H1 (cell line): ENCODE data around the gene GRM7. TPM values are rescaled to one million over a fixed set of nuclear protein-coding genes. Genes with fewer than 3 reads are reported as not detected.

ENCODE experiments used
- BCL11A ChIP-seq, 2 experiments: IDR thresholded peaks; one replicate each; pipeline ENCODE4 v1.6.1; 2011; ENCODE audit warnings: low read depth in 2 of 2, low read length in 2 of 2, mild to moderate bottlenecking in 2 of 2
- GTF2F1 ChIP-seq: IDR thresholded peaks from 2 replicates; pipeline ENCODE4 v1.6.1; 2012; ENCODE audit warnings: low read depth, low read length, improper control_type of control experiment, borderline replicate concordance
- KDM5A ChIP-seq: fragments of 200-600 bp; IDR thresholded peaks from 2 replicates; pipeline ENCODE4 v1.7.1; 2012; ENCODE audit warnings: mild to moderate bottlenecking, low read length, inconsistent platforms, mixed read lengths
- NRF1 ChIP-seq: IDR thresholded peaks from 2 replicates; pipeline ENCODE4 v1.6.1; 2011; ENCODE audit warnings: mild to moderate bottlenecking, low read depth, low read length, improper control_type of control experiment
- POU5F1 ChIP-seq: IDR thresholded peaks from 2 replicates; pipeline ENCODE4 v1.6.1; 2011; ENCODE audit warnings: low read depth, mild to moderate bottlenecking, low read length, moderate library complexity
- RAD21 ChIP-seq, 2 experiments: IDR thresholded peaks in 1 of 2; conservative IDR thresholded peaks in 1 of 2; 2 replicates each; pipeline ENCODE4 v1.6.1; 2011; ENCODE audit warnings: low read depth in 2 of 2, low read length in 2 of 2, improper control_type of control experiment in 1 of 2, inconsistent platforms in 1 of 2, mild to moderate bottlenecking in 1 of 2, moderate library complexity in 1 of 2
- TAF1 ChIP-seq: IDR thresholded peaks from 2 replicates; pipeline ENCODE4 v1.6.1; 2011; ENCODE audit warnings: mild to moderate bottlenecking, low read depth, low read length
- TAF7 ChIP-seq: optimal IDR thresholded peaks from 2 replicates; pipeline ENCODE3; 2011; ENCODE audit warnings: low read depth, mild to moderate bottlenecking, inconsistent platforms, low read length, moderate library complexity, borderline replicate concordance
- USF2 ChIP-seq: IDR thresholded peaks from 2 replicates; pipeline ENCODE4 v1.6.1; 2011; ENCODE audit warnings: low read length, improper control_type of control experiment
- polyA plus RNA-seq, 7 experiments: library from polyadenylated mRNA; depleted of rRNA in 3 of 7; stranded (reverse) in 5 of 7; unstranded in 2 of 7; fragments of >200 nt in 5 of 7; fragments of 200-250 nt in 2 of 7; gene quantifications; 1 replicate in 5 of 7; 2 replicates in 1 of 7; 4 replicates in 1 of 7; pipeline versions ENCODE4 v1.2.1 to v1.2.3, GENCODE V29; 2011 to 2013; ENCODE audit warnings: missing spikeins in 2 of 7, mixed read lengths in 2 of 7
- total RNA-seq: library from RNA; stranded (reverse); fragmentation: NEBNext Ultra II Directional; extraction: Animal tissue kit (Norgen Biotek cat#: 25700); gene quantifications from 2 replicates; pipeline ENCODE4 v1.2.1, GENCODE V29; 2021
- TF ChIP-seq, protein P1 (sequence below): fragments of 300-600 bp; sonication (generic); IDR thresholded peaks from 2 replicates; pipeline ENCODE4 v1.7.1; 2012; ENCODE audit warnings: low read length, moderate library complexity, mild to moderate bottlenecking, inconsistent platforms; ENCODE audit not compliant: insufficient replicate concordance

GRM7 gene
- total and polyA plus RNA-seq, 2 of the 8 experiments (the other 6 are each of a cell fraction or from before 2014, with no cell fraction given), result 0.17 to 0.24 TPM

- TF ChIP-seq, protein P1, sequence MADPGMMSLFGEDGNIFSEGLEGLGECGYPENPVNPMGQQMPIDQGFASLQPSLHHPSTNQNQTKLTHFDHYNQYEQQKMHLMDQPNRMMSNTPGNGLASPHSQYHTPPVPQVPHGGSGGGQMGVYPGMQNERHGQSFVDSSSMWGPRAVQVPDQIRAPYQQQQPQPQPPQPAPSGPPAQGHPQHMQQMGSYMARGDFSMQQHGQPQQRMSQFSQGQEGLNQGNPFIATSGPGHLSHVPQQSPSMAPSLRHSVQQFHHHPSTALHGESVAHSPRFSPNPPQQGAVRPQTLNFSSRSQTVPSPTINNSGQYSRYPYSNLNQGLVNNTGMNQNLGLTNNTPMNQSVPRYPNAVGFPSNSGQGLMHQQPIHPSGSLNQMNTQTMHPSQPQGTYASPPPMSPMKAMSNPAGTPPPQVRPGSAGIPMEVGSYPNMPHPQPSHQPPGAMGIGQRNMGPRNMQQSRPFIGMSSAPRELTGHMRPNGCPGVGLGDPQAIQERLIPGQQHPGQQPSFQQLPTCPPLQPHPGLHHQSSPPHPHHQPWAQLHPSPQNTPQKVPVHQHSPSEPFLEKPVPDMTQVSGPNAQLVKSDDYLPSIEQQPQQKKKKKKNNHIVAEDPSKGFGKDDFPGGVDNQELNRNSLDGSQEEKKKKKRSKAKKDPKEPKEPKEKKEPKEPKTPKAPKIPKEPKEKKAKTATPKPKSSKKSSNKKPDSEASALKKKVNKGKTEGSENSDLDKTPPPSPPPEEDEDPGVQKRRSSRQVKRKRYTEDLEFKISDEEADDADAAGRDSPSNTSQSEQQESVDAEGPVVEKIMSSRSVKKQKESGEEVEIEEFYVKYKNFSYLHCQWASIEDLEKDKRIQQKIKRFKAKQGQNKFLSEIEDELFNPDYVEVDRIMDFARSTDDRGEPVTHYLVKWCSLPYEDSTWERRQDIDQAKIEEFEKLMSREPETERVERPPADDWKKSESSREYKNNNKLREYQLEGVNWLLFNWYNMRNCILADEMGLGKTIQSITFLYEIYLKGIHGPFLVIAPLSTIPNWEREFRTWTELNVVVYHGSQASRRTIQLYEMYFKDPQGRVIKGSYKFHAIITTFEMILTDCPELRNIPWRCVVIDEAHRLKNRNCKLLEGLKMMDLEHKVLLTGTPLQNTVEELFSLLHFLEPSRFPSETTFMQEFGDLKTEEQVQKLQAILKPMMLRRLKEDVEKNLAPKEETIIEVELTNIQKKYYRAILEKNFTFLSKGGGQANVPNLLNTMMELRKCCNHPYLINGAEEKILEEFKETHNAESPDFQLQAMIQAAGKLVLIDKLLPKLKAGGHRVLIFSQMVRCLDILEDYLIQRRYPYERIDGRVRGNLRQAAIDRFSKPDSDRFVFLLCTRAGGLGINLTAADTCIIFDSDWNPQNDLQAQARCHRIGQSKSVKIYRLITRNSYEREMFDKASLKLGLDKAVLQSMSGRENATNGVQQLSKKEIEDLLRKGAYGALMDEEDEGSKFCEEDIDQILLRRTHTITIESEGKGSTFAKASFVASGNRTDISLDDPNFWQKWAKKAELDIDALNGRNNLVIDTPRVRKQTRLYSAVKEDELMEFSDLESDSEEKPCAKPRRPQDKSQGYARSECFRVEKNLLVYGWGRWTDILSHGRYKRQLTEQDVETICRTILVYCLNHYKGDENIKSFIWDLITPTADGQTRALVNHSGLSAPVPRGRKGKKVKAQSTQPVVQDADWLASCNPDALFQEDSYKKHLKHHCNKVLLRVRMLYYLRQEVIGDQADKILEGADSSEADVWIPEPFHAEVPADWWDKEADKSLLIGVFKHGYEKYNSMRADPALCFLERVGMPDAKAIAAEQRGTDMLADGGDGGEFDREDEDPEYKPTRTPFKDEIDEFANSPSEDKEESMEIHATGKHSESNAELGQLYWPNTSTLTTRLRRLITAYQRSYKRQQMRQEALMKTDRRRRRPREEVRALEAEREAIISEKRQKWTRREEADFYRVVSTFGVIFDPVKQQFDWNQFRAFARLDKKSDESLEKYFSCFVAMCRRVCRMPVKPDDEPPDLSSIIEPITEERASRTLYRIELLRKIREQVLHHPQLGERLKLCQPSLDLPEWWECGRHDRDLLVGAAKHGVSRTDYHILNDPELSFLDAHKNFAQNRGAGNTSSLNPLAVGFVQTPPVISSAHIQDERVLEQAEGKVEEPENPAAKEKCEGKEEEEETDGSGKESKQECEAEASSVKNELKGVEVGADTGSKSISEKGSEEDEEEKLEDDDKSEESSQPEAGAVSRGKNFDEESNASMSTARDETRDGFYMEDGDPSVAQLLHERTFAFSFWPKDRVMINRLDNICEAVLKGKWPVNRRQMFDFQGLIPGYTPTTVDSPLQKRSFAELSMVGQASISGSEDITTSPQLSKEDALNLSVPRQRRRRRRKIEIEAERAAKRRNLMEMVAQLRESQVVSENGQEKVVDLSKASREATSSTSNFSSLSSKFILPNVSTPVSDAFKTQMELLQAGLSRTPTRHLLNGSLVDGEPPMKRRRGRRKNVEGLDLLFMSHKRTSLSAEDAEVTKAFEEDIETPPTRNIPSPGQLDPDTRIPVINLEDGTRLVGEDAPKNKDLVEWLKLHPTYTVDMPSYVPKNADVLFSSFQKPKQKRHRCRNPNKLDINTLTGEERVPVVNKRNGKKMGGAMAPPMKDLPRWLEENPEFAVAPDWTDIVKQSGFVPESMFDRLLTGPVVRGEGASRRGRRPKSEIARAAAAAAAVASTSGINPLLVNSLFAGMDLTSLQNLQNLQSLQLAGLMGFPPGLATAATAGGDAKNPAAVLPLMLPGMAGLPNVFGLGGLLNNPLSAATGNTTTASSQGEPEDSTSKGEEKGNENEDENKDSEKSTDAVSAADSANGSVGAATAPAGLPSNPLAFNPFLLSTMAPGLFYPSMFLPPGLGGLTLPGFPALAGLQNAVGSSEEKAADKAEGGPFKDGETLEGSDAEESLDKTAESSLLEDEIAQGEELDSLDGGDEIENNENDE, result no peak
- TF ChIP-seq USF2 (no peak), RAD21 (IDR thresholded peaks at IDR 0.05 in 1 of 2, conservative IDR thresholded peaks at IDR 0.05 in 1 of 2; ENCODE audit: low read depth in 2 of 2, low read length in 2 of 2) (no peak), GTF2F1 (no peak), KDM5A (no peak), POU5F1 (no peak), TAF1 (no peak), NRF1 (no peak), TAF7 (no peak), BCL11A (IDR thresholded peaks at IDR 0.05; ENCODE audit: low read depth in 2 of 2, low read length in 2 of 2) (no peak)
Observed at GRCh38 chr3:7293286-7293685, 432.4 kb downstream of the GRM7 start (continued).
